ENCODE data around the gene HLX.

Gene HLX

DNA sequence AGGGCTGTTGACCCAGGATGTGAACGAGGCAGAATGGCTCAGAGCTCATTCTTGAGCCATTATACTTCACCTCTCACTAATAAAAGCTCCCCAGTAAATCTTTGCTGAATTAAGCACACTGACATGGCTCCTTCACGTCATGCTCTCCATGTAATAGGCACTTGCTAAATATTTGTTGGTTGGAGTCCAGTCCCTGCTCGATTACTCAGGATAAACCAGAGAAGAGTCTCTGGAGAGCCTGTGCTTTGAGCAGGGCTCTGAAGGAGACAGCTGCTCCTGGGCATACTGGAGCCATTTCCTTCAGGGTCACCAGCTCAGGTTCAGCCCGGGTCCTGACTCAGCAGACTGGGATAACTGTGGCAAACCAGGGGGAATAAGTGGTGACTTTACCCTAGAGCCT, 46.9 kb downstream of the HLX start:
- no peak for DNase-seq

DNA sequence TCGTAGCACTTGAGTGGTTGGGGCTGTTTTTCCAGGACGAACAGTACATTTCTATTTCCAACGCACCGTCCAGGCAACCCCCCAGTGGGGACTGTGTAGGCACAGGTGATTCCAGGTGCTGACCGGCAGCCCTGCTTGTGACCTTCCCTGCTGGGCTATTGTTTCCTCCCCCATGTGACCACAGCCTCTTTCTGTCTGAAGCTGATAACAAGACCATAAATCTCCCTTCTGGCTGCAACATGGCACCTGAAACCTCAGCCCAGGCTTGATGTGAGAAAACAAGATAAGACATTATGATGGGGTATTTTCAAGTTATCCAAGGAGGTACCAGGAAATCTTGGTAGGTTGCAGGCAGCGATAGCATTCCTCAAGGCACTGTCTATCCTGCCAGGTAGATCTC, 48.2 kb downstream of the HLX start:
- no peak for DNase-seq

DNA sequence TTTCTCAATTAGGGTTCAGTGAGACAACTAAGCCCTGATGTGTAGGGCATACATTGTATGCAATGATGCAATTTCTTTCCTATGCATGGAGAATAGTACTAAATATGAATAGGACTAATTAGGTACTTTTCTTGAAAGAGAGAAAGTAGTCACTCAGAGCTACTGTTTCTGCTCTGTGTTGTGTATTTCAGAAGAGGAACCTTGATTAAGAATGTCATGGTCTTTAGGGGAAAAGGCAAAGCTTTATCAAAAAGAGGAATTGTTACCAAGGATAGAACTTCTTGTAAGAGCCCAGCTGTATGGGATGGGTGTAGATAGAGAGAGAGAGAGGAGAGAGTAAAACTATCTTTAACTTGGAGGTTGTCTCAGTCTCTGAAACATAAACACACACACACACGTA, 49.1 kb downstream of the HLX start:
- DNase-seq, result peak; percentile 73

DNA sequence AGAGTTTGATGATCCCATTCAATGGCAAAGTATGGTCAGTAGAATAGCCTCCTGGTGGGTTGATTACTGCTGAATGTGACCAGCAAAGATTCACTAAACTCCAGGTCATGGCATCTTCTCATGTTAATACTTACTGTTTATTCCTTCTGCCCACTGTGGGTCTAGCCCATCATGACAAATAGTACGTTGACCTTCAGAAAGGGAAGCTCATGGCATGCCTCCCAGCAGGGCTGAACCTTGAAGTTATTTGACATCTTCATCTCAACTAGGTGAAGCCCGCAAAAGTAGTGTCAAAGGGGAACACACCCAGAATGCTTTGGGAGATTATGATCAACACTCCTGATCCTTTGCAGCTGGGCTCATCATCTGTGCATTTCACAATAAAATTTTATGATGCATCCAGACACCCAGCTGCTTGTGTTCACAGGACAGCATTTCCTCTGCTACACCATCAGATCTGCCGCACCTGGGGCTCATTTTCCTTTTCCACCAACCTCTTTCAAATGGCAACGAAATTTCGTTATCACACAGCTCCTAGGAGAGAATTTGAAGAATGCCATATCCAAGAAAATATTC, 49.6 kb downstream of the HLX start:
- peak; percentile 26 for DNase-seq

DNA sequence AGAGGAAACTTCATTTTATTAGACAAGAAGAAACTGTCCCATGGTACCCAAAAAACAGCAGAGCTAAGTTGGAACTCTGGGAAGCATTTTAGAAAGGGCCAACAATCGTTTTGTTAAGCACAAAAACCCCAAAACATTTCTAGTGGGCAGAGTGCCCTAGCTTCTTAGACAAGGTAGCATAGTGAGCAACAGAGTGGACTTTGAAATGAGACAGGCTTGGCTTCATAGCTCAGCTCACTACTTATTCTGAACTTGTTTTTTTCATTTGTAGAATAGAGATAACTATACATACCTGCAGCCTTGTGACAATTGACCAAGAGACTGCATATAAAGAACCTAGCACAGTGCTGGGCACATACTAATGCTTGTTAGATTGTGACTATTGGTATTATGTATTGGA, 50.1 kb downstream of the HLX start:
- DNase-seq, result no peak
